Chondrocyte (in vitro differentiated cells): ENCODE measurements around the gene NCAPG2. TPM values are rescaled to one million over a fixed set of nuclear protein-coding genes. Genes with fewer than 3 reads are reported as not detected.

ENCODE experiments used
- DNase-seq: peaks from one replicate; pipeline ENCODE4 v3.0.0; 2021; ENCODE audit warnings: mixed read lengths, low spot score
- H3K27ac Mint-ChIP-seq: one replicate; pipeline ENCODE4 v1.8.0; 2021; ENCODE audit warnings: mild to moderate bottlenecking, moderate library complexity, mixed read lengths; ENCODE audit not compliant: unreplicated experiment
- H3K27me3 Mint-ChIP-seq: 2 replicates; pipeline ENCODE4 v1.8.0; 2021; ENCODE audit warnings: low read depth, mixed read lengths
- H3K36me3 Mint-ChIP-seq: 2 replicates; pipeline ENCODE4 v1.8.0; 2021; ENCODE audit warnings: low read depth, mixed read lengths
- H3K4me1 Mint-ChIP-seq: 2 replicates; pipeline ENCODE4 v1.8.0; 2021; ENCODE audit warnings: low read depth, mild to moderate bottlenecking, mixed read lengths
- H3K4me3 Mint-ChIP-seq: one replicate; pipeline ENCODE4 v1.8.0; 2021; ENCODE audit warnings: mild to moderate bottlenecking, moderate library complexity, mixed read lengths; ENCODE audit not compliant: unreplicated experiment
- H3K9me3 Mint-ChIP-seq: 2 replicates; pipeline ENCODE4 v1.8.0; 2021; ENCODE audit warnings: low read depth, mixed read lengths
- CTCF ChIP-seq: fragments of 200-600 bp; sonication (generic); IDR thresholded peaks from 2 replicates; pipeline ENCODE4 v1.5.0; 2021; ENCODE audit warnings: antibody characterized with exemption, mild to moderate bottlenecking, moderate library complexity
- total RNA-seq: library from RNA; stranded (reverse); gene quantifications from 3 replicates; pipeline ENCODE4 v1.2.1, GENCODE V29; 2021

Gene NCAPG2
- total RNA-seq, 1 donor from 2014 or later = 13.0 TPM

- Mint-ChIP-seq H3K36me3 (no peaks in the 10 kb centered on the region), H3K4me1 (peaks cover 9% of the 10 kb centered on the region), H3K27ac (no peak overlapping the region), H3K4me3 (no peak overlapping the region), H3K9me3 (no peaks in the 10 kb centered on the region), H3K27me3 (no peaks in the 10 kb centered on the region)
- no peak for TF ChIP-seq CTCF
- no peak for DNase-seq
These were observed 81.4 kb downstream of the NCAPG2 start for GRCh38 chr7:158623241-158623640.

- H3K4me3 Mint-ChIP-seq = no peak overlapping the region
These were observed 83.7 kb downstream of the NCAPG2 start for GRCh38 chr7:158620839-158621441.

GRCh38 chr7:158620418-158620817, 84.2 kb downstream of the NCAPG2 start:
- no peak overlapping the region for H3K27ac Mint-ChIP-seq
- H3K27me3 Mint-ChIP-seq = no peaks in the 10 kb centered on the region
- peaks cover 8% of the 10 kb centered on the region for H3K4me1 Mint-ChIP-seq
- no peak for DNase-seq
- H3K4me3 Mint-ChIP-seq = no peak overlapping the region
- no peaks in the 10 kb centered on the region for H3K36me3 Mint-ChIP-seq
- H3K9me3 Mint-ChIP-seq = no peaks in the 10 kb centered on the region
- TF ChIP-seq CTCF = no peak

More at GRCh38 chr7:158620839-158621441, 83.7 kb downstream of the NCAPG2 start:
- no peaks in the 10 kb centered on the region for H3K9me3 Mint-ChIP-seq
- no peaks in the 10 kb centered on the region for H3K27me3 Mint-ChIP-seq
- no peak for TF ChIP-seq CTCF
- H3K4me1 Mint-ChIP-seq = peaks cover 12% of the 10 kb centered on the region
- no peaks in the 10 kb centered on the region for H3K36me3 Mint-ChIP-seq
- H3K27ac Mint-ChIP-seq = no peak overlapping the region
- no peak for DNase-seq

- no peaks in the 10 kb centered on the region for H3K36me3 Mint-ChIP-seq
- H3K27me3 Mint-ChIP-seq = no peaks in the 10 kb centered on the region
- no peak overlapping the region for H3K27ac Mint-ChIP-seq
- H3K4me3 Mint-ChIP-seq = no peak overlapping the region
- H3K4me1 Mint-ChIP-seq = peaks cover 12% of the 10 kb centered on the region
- no peaks in the 10 kb centered on the region for H3K9me3 Mint-ChIP-seq
- DNase-seq = no peak
- TF ChIP-seq CTCF = no peak
These were observed 85.9 kb downstream of the NCAPG2 start for GRCh38 chr7:158618745-158619140.

- peaks cover 12% of the 10 kb centered on the region for H3K4me1 Mint-ChIP-seq
- H3K27me3 Mint-ChIP-seq = no peaks in the 10 kb centered on the region
- no peak for TF ChIP-seq CTCF
- no peak overlapping the region for H3K4me3 Mint-ChIP-seq
- peak overlapping the region; percentile 28 for H3K27ac Mint-ChIP-seq
- H3K9me3 Mint-ChIP-seq = no peaks in the 10 kb centered on the region
- no peaks in the 10 kb centered on the region for H3K36me3 Mint-ChIP-seq
- no peak for DNase-seq
These were observed 86.9 kb downstream of the NCAPG2 start for GRCh38 chr7:158617737-158618128.
